GM23338 (cell line): Measurements from ENCODE around the gene PIM3.

Experiments used
- CREB1 ChIP-seq: fragments of 250-450 bp; sonication (Bioruptor Pico); IDR thresholded peaks from 2 replicates; pipeline ENCODE4 v1.5.0; 2020; ENCODE audit warnings: low read depth, mild to moderate bottlenecking, moderate library complexity
- EZH2 ChIP-seq: fragments of 200-600 bp; sonication (generic); IDR thresholded peaks from one replicate; pipeline ENCODE4 v1.8.0; 2017; ENCODE audit warnings: antibody characterized with exemption, mild to moderate bottlenecking, low read depth; ENCODE audit not compliant: unreplicated experiment
- JUNB ChIP-seq: IDR thresholded peaks from one replicate; pipeline ENCODE4 v1.6.1; 2016; ENCODE audit warnings: antibody characterized with exemption; ENCODE audit not compliant: unreplicated experiment
- POLR2AphosphoS5 ChIP-seq: IDR thresholded peaks from 2 replicates; pipeline ENCODE4 v1.6.1; 2016; ENCODE audit warnings: antibody characterized with exemption, low read depth
- REST ChIP-seq: IDR thresholded peaks from one replicate; pipeline ENCODE4 v1.6.1; 2018; ENCODE audit warnings: antibody characterized with exemption; ENCODE audit not compliant: unreplicated experiment
- ZNF331 ChIP-seq: fragments of 250-450 bp; sonication (Bioruptor Pico); IDR thresholded peaks from 2 replicates; pipeline ENCODE4 v1.5.0; 2020; ENCODE audit warnings: low read depth, mild to moderate bottlenecking, moderate library complexity
- TF ChIP-seq, protein P1 (sequence below), 2 experiments: fragments of 200-600 bp in 1 of 2; sonication (generic) in 1 of 2; conservative IDR thresholded peaks; 2 replicates each; pipeline versions ENCODE4 v1.5.1 to v1.6.1; 2016 to 2017; ENCODE audit warnings: antibody characterized with exemption in 2 of 2, low read depth in 2 of 2, mild to moderate bottlenecking in 2 of 2, moderate library complexity in 1 of 2

DNA sequence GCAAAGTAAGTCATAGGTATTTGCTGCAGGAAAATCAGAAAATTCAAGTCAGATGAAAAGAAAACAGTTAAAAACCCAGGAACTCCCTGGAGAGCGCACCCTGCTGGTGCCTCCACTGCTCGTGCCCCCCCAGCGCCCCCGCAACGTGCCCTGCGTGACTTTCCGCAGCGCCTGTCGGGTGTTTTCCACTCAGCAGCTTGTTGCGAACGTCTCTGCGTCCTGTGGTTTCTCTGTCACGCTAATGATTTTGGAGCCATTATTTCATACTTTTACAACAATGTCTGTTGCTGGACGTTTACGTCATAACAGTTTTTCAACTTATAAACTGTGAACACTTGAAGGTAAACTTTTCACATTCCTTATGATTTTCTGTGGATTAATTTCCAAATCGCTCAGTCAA is 37.1 kb upstream of the PIM3 start:
- TF ChIP-seq, protein P1, sequence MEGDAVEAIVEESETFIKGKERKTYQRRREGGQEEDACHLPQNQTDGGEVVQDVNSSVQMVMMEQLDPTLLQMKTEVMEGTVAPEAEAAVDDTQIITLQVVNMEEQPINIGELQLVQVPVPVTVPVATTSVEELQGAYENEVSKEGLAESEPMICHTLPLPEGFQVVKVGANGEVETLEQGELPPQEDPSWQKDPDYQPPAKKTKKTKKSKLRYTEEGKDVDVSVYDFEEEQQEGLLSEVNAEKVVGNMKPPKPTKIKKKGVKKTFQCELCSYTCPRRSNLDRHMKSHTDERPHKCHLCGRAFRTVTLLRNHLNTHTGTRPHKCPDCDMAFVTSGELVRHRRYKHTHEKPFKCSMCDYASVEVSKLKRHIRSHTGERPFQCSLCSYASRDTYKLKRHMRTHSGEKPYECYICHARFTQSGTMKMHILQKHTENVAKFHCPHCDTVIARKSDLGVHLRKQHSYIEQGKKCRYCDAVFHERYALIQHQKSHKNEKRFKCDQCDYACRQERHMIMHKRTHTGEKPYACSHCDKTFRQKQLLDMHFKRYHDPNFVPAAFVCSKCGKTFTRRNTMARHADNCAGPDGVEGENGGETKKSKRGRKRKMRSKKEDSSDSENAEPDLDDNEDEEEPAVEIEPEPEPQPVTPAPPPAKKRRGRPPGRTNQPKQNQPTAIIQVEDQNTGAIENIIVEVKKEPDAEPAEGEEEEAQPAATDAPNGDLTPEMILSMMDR (conservative IDR thresholded peaks at IDR 0.05; ENCODE audit: low read depth in 2 of 2) = peak; percentile 31 to 41
- TF ChIP-seq CREB1 (CRISPR knock-in tag) (no peak), POLR2AphosphoS5 (no peak), EZH2 (no peak), JUNB (no peak), REST (no peak), ZNF331 (no peak)
